Esophagus (tissue), 2 donors: ENCODE measurements around the gene POLR3G. TPM values are rescaled to one million over a fixed set of nuclear protein-coding genes. Genes with fewer than 3 reads are reported as not detected.
A peak's percentile ranks its signal among the peaks of the same experiment; 100 is the strongest.

Experiments
- H3K27ac ChIP-seq, 2 donors: one replicate each; pipeline ENCODE4 v1.5.1; 2013; ENCODE audit warnings: low read depth in 2 of 2, mild to moderate bottlenecking in 2 of 2, inconsistent platforms in 1 of 2, low read length in 1 of 2, moderate library complexity in 1 of 2
- H3K27me3 ChIP-seq, 2 donors: one replicate each; pipeline ENCODE4 v1.6.1; 2013; ENCODE audit warnings: low read length in 2 of 2, control low read depth in 1 of 2, mild to moderate bottlenecking in 1 of 2; ENCODE audit not compliant: insufficient read depth in 2 of 2, control insufficient read depth in 1 of 2
- H3K36me3 ChIP-seq, 2 donors: one replicate each; pipeline ENCODE4 v1.6.1; 2013; ENCODE audit warnings: low read length in 1 of 2; ENCODE audit not compliant: control insufficient read depth in 2 of 2, insufficient read depth in 2 of 2
- H3K4me1 ChIP-seq, 2 donors: one replicate each; pipeline ENCODE4 v1.6.1; 2013; ENCODE audit warnings: low read length in 1 of 2; ENCODE audit not compliant: control insufficient read depth in 2 of 2, insufficient read depth in 2 of 2
- H3K4me3 ChIP-seq, 2 donors: one replicate each; pipeline ENCODE4 v1.5.1; 2013; ENCODE audit warnings: low read length in 2 of 2, mild to moderate bottlenecking in 2 of 2, low read depth in 1 of 2, moderate library complexity in 1 of 2
- H3K9me3 ChIP-seq, 2 donors: one replicate each; pipeline ENCODE4 v1.6.1; 2013; ENCODE audit warnings: mild to moderate bottlenecking in 2 of 2, low read depth in 1 of 2, low read length in 1 of 2, moderate library complexity in 1 of 2; ENCODE audit not compliant: control insufficient read depth in 2 of 2, insufficient read depth in 1 of 2
- WGBS, 2 donors: extraction: QIAGEN DNeasy Blood & Tissue Kit; methylation state at CpG; one replicate each; pipeline ENCODE4 v1.1.7; 2013; 5-methylcytosine and 5-hydroxymethylcytosine counted together
- polyA plus RNA-seq, 2 donors: library from polyadenylated mRNA; stranded (reverse); fragments of 200-250 nt; gene quantifications; one replicate each; pipeline ENCODE4 v1.2.3, GENCODE V29; 2013
- donor health status: healthy with polysubstance abuse.
- donor health status: Bipolar disorder and iron deficiency.

The POLR3G gene, protein sequence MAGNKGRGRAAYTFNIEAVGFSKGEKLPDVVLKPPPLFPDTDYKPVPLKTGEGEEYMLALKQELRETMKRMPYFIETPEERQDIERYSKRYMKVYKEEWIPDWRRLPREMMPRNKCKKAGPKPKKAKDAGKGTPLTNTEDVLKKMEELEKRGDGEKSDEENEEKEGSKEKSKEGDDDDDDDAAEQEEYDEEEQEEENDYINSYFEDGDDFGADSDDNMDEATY
- polyA plus RNA-seq: 1 to 10 TPM; 1.9 to 3.4 TPM

GRCh38 chr5:90474235-90475107 is at the start of gene POLR3G, which contains the start of gene MBLAC2:
Gene POLR3G (plus strand): TSS chr5:90474864. CDS start chr5:90485568, 10,704 bp downstream.
Gene MBLAC2 (minus strand): TSS chr5:90474771. CDS start chr5:90474292, 479 bp downstream.
- no peaks in the 10 kb centered on the region for H3K27me3 ChIP-seq
- peak within 1 kb of the TSS; percentile 87 to 88 for H3K27ac ChIP-seq
- peak within 1 kb of the TSS; percentile 90 to 95 for H3K4me3 ChIP-seq
- no peaks in the 10 kb centered on the region for H3K9me3 ChIP-seq
- H3K4me1 ChIP-seq: peaks cover 0 to 2% of the 10 kb centered on the region in 2 donors
- no peaks in the 10 kb centered on the region for H3K36me3 ChIP-seq
- WGBS, 2 donors: 0 to 1% methylated on average over 73 of the region's 73 CpGs

- H3K9me3 ChIP-seq: no peaks in the 10 kb centered on the region
- H3K4me3 ChIP-seq: no peak overlapping the region
- no peaks in the 10 kb centered on the region for H3K27me3 ChIP-seq
- H3K27ac ChIP-seq: no peak overlapping the region
- H3K36me3 ChIP-seq: no peaks in the 10 kb centered on the region
- WGBS, 2 donors: 69 to 70% methylated on average over 5 of the region's 5 CpGs
- no peaks in the 10 kb centered on the region for H3K4me1 ChIP-seq
Observed at GRCh38 chr5:90434116-90434714, 40.4 kb upstream of the POLR3G start.

- Histone ChIP-seq H3K4me1 (no peaks in the 10 kb centered on the region), H3K9me3 (no peaks in the 10 kb centered on the region), H3K4me3 (no peak overlapping the region), H3K27me3 (no peaks in the 10 kb centered on the region), H3K27ac (no peak overlapping the region), H3K36me3 (no peaks in the 10 kb centered on the region)
Observed at GRCh38 chr5:90437663-90438062, 37.0 kb upstream of the POLR3G start.

GRCh38 chr5:90438100-90438499 is 36.6 kb upstream of the POLR3G start:
- 37 to 40% methylated on average over 1 of the region's 1 CpG for WGBS, 2 donors
- Histone ChIP-seq H3K36me3 (no peaks in the 10 kb centered on the region), H3K27me3 (no peaks in the 10 kb centered on the region), H3K27ac (no peak overlapping the region), H3K4me1 (no peaks in the 10 kb centered on the region), H3K4me3 (no peak overlapping the region), H3K9me3 (no peaks in the 10 kb centered on the region)

- Histone ChIP-seq H3K36me3 (no peaks in the 10 kb centered on the region), H3K9me3 (no peaks in the 10 kb centered on the region), H3K4me1 (no peaks in the 10 kb centered on the region), H3K4me3 (no peak overlapping the region), H3K27ac (no peak overlapping the region), H3K27me3 (no peaks in the 10 kb centered on the region)
- WGBS, 2 donors: 44 to 51% methylated on average over 2 of the region's 2 CpGs
Observed at GRCh38 chr5:90440644-90441043, 34.0 kb upstream of the POLR3G start.

GRCh38 chr5:90446961-90447360 is 27.7 kb upstream of the POLR3G start:
- Histone ChIP-seq H3K36me3 (no peaks in the 10 kb centered on the region), H3K27me3 (no peaks in the 10 kb centered on the region), H3K27ac (no peak overlapping the region), H3K9me3 (no peaks in the 10 kb centered on the region), H3K4me3 (no peak overlapping the region), H3K4me1 (no peaks in the 10 kb centered on the region)

DNA sequence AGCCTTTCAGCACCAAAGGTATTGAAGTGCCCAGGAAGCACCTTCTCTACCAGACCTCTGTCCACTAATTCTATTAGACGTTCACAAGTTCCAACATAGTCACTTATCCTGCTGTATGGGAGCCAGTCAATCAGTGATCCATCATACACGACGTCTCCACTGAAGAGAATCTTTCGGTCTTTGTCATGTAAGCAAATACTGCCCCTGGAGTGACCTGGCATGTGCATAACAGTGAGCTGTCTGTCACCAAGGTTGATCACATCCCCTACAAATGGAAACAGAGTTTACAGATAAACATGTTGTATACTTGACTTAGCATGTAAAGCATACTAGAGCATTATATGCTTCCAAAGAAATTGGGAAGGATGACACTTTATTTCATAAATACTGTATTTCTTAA is 13.4 kb upstream of the POLR3G start:
- H3K4me3 ChIP-seq: no peak overlapping the region
- H3K27me3 ChIP-seq: no peaks in the 10 kb centered on the region
- no peaks in the 10 kb centered on the region for H3K4me1 ChIP-seq
- H3K36me3 ChIP-seq: peaks cover 0 to 2% of the 10 kb centered on the region in 2 donors
- no peaks in the 10 kb centered on the region for H3K9me3 ChIP-seq
- H3K27ac ChIP-seq: no peak overlapping the region
- WGBS, 2 donors: 70 to 79% methylated on average over 4 of the region's 4 CpGs

DNA sequence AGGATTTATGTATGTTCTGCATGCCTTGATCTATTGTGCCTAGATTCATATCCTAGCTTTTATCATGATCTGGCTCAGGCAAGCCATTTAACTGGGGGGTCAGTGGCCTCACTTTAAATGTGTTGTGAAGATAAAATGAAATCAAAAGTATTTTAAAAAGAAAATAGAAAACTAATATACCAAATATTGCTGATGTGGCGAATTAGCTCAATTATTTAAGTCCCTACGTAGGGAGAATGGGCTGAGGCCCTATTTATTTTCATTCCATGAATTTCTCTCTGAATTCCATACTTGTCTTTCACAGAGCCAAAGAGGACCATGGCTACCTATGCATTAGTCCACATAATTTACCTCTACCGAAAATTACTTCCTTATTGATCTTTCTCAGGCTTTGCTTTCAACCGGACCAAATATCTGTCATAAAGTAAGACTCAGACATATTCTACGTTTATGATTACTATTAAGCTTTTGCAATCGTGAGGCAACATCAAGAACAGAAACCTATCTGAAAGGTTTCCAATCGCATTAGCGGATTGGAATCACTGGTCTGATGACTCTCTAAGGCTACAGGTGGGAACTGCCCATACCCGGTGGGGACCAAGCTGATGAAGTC is 1.8 kb upstream of the POLR3G start:
- Histone ChIP-seq H3K4me3 (peak overlapping the region; percentile 90 to 95), H3K4me1 (peaks cover 0 to 2% of the 10 kb centered on the region in 2 donors), H3K27ac (no peak overlapping the region), H3K36me3 (no peaks in the 10 kb centered on the region), H3K27me3 (no peaks in the 10 kb centered on the region), H3K9me3 (no peaks in the 10 kb centered on the region)
- WGBS, 2 donors: 34 to 40% methylated on average over 9 of the region's 9 CpGs

DNA sequence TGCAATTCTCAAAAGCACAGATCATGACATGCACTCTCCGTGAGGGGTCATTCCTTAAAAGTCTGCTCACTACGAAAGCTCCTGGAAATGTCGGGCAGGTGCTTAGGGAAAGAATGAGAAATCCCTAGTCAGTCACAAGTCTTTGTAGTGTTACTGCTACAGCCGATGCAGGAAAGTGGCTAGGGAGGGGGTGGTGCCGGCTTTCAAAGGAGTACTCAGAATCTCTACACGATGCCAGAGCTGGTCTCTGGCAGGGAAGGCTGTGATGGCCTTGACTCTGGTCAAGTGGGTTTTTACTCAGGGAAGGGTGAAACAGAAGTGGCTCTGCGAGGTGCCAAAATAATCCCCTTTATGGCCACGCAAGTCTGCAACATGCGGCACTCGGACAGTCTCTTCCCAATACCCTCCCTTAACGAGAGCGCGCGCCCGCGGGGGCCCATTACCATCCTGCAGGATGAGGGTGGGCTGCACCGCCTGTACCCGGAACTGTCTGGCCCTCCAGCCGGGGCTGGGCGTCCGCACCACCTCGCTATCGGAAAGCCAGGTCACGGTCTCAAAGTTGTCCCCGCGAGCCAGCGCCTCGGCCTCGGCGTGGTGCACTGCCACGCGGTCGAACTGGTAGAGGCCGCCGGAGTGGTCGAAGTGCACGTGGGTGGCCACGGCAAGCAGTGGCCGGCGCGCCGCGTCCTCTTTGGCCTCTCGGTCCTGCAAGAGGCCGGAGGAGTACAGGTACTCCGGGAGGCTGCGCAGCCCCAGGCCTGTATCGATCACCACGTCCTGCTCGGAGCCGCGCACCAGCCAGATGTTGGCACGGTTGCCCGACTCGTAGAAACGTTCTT is 1.0 kb upstream of the POLR3G start:
- no peaks in the 10 kb centered on the region for H3K9me3 ChIP-seq
- peak overlapping the region; percentile 90 to 95 for H3K4me3 ChIP-seq
- no peaks in the 10 kb centered on the region for H3K27me3 ChIP-seq
- peaks cover 0 to 2% of the 10 kb centered on the region in 2 donors for H3K4me1 ChIP-seq
- no peaks in the 10 kb centered on the region for H3K36me3 ChIP-seq
- peak overlapping the region; percentile 87 to 88 for H3K27ac ChIP-seq
- WGBS, 2 donors: 0 to 1% methylated on average over 53 to 56 of the region's 56 CpGs
